ENCODE data around the gene TMEM138. TPM values are rescaled to one million over a fixed set of nuclear protein-coding genes. Genes with fewer than 3 reads are reported as not detected.

Gene TMEM138
- total RNA-seq, 4 donors from 2014 or later: 9.4 to 18.4 (median 13.9) TPM

DNA sequence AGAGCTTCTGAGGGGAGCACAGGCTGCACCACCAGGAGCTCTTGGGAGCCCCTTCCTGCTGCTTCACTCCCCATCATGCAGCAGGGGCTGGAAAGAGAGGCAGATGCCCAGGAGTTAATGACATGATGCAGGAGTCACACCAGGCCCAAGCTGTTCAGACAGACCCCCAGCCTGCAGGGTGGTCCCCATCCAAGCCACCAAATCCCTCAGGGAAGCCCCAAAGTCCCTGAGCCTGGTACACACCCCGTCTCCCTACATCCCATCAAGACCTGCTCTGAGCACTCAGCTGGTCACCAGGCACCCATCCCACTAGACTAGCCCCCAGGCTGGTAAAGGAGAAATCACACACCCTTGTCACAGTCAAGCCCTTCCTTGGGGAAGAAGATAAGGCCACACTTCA is 11.8 kb upstream of the TMEM138 start:
- Histone ChIP-seq H3K36me3 (peaks cover 0 to 58% of the 10 kb centered on the region in 2 donors), H3K27ac (no peak overlapping the region), H3K9me3 (no peaks in the 10 kb centered on the region), H3K4me3 (no peak overlapping the region), H3K4me1 (no peaks in the 10 kb centered on the region), H3K27me3 (no peaks in the 10 kb centered on the region)
- intact Hi-C loops (cut with DNase I; ENCODE audit: low total_unique reads): no loop called here
- ATAC-seq: no peak
- in situ Hi-C loops (cut with MboI; ENCODE audit: low sequenced_read_pairs in 4 of 4): no loop called here
- no peak for DNase-seq
- TF ChIP-seq CTCF (IDR thresholded peaks at IDR 0.05 in 4 of 5, conservative IDR thresholded peaks at IDR 0.05 in 1 of 5): no peak
- TF ChIP-seq POLR2A (IDR thresholded peaks at IDR 0.05): no peak

- no peaks in the 10 kb centered on the region for H3K4me1 ChIP-seq
- ATAC-seq (no peak), DNase-seq (no peak)
- TF ChIP-seq CTCF (IDR thresholded peaks at IDR 0.05 in 4 of 5, conservative IDR thresholded peaks at IDR 0.05 in 1 of 5) (no peak), POLR2A (IDR thresholded peaks at IDR 0.05) (no peak)
- no peak overlapping the region for H3K4me3 ChIP-seq
- H3K27ac ChIP-seq: no peak overlapping the region
- no peaks in the 10 kb centered on the region for H3K9me3 ChIP-seq
- in situ Hi-C loops (cut with MboI; ENCODE audit: low sequenced_read_pairs in 4 of 4): no loop called here
- intact Hi-C loops (cut with DNase I; ENCODE audit: low total_unique reads): no loop called here
- H3K36me3 ChIP-seq: peaks cover 0 to 58% of the 10 kb centered on the region in 2 donors
- H3K27me3 ChIP-seq: no peaks in the 10 kb centered on the region
These were observed 11.4 kb upstream of the TMEM138 start for GRCh38 chr11:61350803-61351202.

- DNase-seq (no peak), ATAC-seq (no peak)
- in situ Hi-C loops (cut with MboI; ENCODE audit: low sequenced_read_pairs in 4 of 4) (no loop called here), intact Hi-C loops (cut with DNase I; ENCODE audit: low total_unique reads) (no loop called here)
- H3K27me3 ChIP-seq: no peaks in the 10 kb centered on the region
- no peaks in the 10 kb centered on the region for H3K4me1 ChIP-seq
- H3K9me3 ChIP-seq: no peaks in the 10 kb centered on the region
- no peak overlapping the region for H3K4me3 ChIP-seq
- TF ChIP-seq CTCF (IDR thresholded peaks at IDR 0.05 in 4 of 5, conservative IDR thresholded peaks at IDR 0.05 in 1 of 5) (no peak), POLR2A (IDR thresholded peaks at IDR 0.05) (no peak)
- H3K27ac ChIP-seq: no peak overlapping the region
- H3K36me3 ChIP-seq: peaks cover 0 to 58% of the 10 kb centered on the region in 2 donors
These were observed 10.1 kb upstream of the TMEM138 start for GRCh38 chr11:61352038-61352437.

GRCh38 chr11:61353131-61354067 is 8.8 kb upstream of the TMEM138 start:
- no peak for ATAC-seq
- no peak overlapping the region for H3K4me3 ChIP-seq
- no peaks in the 10 kb centered on the region for H3K4me1 ChIP-seq
- peaks cover 0 to 51% of the 10 kb centered on the region in 2 donors for H3K36me3 ChIP-seq
- no peaks in the 10 kb centered on the region for H3K9me3 ChIP-seq
- intact Hi-C loops (cut with DNase I; ENCODE audit: low total_unique reads) (no loop called here), in situ Hi-C loops (cut with MboI; ENCODE audit: low sequenced_read_pairs in 4 of 4) (no loop called here)
- H3K27ac ChIP-seq: no peak overlapping the region
- no peak for DNase-seq
- TF ChIP-seq POLR2A (IDR thresholded peaks at IDR 0.05): no peak
- TF ChIP-seq CTCF (IDR thresholded peaks at IDR 0.05 in 4 of 5, conservative IDR thresholded peaks at IDR 0.05 in 1 of 5): no peak
- no peaks in the 10 kb centered on the region for H3K27me3 ChIP-seq

Data from gastrocnemius medialis (tissue), 4 donors.